ENCODE measurements around the gene RPL28. TPM values are rescaled to one million over a fixed set of nuclear protein-coding genes. Genes with fewer than 3 reads are reported as not detected.
A peak's percentile ranks its signal among the peaks of the same experiment; 100 is the strongest.

The RPL28 gene
- total RNA-seq, 1 donor from 2014 or later = 1,790 TPM

DNA sequence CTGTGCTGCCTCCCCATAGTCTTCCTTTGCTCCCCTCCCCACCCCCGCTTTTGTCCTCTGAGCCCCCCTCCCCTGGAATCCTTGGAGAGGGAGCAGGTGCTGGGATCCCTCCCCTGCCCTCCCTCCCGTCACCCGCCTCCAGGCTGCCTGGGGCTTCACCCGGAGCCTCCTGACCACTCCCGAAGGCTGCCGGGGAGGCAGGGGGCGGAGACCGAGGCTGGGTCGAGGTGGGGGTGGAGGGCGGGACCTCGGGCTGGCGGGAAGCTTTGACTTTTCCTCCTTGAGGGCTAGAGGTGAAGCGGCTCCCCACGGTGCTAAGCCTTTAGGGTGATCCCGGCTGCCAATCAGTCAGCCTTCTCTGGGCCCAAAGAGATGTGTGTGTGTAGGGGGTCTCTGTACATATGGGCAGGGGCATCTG is 44.6 kb upstream of the RPL28 start:
- no peak for DNase-seq (ENCODE audit: low spot score in 2 of 2, unreplicated experiment in 2 of 2)
- Mint-ChIP-seq H3K9me3 (no peaks in the 10 kb centered on the region), H3K27me3 (ENCODE audit: low read depth) (no peaks in the 10 kb centered on the region), H3K4me1 (peaks cover 24% of the 10 kb centered on the region), H3K4me3 (peak overlapping the region; percentile 86), H3K36me3 (peaks cover 19% of the 10 kb centered on the region), H3K27ac (peak overlapping the region; percentile 91)
- TF ChIP-seq, protein P1, sequence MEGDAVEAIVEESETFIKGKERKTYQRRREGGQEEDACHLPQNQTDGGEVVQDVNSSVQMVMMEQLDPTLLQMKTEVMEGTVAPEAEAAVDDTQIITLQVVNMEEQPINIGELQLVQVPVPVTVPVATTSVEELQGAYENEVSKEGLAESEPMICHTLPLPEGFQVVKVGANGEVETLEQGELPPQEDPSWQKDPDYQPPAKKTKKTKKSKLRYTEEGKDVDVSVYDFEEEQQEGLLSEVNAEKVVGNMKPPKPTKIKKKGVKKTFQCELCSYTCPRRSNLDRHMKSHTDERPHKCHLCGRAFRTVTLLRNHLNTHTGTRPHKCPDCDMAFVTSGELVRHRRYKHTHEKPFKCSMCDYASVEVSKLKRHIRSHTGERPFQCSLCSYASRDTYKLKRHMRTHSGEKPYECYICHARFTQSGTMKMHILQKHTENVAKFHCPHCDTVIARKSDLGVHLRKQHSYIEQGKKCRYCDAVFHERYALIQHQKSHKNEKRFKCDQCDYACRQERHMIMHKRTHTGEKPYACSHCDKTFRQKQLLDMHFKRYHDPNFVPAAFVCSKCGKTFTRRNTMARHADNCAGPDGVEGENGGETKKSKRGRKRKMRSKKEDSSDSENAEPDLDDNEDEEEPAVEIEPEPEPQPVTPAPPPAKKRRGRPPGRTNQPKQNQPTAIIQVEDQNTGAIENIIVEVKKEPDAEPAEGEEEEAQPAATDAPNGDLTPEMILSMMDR (IDR thresholded peaks at IDR 0.05; ENCODE audit: unreplicated experiment) = no peak

DNA sequence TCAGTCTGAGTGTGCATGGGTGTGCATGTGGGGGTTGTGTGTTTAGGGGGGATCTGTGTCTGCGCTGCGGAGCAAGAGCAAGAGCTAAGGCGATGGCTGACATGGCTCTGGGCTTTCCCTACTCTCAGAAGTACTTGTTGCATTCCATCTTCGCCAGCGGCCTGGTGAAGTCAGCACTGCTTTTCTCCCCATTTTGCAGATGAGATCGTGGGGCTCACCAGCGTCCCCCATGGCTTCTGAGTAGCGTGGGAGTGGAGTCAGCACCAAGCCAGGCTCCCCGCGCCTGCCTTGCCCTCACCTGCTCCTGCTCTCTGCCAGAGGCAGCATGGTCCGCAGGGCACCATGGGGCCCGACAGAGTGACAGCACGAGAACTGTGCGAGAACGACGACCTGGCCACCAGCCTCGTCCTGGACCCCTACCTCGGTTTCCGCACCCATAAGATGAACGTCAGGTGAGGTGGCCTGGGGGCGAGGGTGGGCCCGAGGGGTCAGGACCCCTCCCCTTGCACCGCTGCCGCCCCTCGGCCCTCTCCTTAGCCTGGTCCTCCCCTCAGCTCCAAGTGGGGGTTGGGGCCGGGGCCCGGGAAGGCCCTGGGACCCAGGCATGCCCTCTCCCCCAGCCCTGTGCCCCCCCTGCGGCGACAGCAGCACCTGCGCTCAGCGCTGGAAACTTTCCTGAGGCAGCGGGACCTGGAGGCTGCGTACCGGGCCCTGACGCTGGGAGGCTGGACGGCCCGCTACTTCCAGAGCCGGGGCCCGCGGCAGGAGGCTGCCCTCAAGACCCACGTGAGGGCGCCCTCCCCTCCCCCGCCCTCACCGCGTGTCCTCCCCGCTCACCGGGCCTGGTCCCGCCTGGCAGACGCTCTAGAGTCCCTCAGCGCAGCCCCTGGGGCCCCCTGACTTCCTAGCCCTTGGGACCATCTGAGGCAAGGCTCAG is 43.9 kb upstream of the RPL28 start:
- Mint-ChIP-seq H3K36me3 (peaks cover 19% of the 10 kb centered on the region), H3K27ac (peak overlapping the region; percentile 63), H3K4me1 (peaks cover 24% of the 10 kb centered on the region), H3K9me3 (no peaks in the 10 kb centered on the region), H3K4me3 (peak overlapping the region; percentile 68), H3K27me3 (ENCODE audit: low read depth) (no peaks in the 10 kb centered on the region)
- no peak for DNase-seq (ENCODE audit: low spot score in 2 of 2, unreplicated experiment in 2 of 2)
- TF ChIP-seq, protein P1 (IDR thresholded peaks at IDR 0.05; ENCODE audit: unreplicated experiment) = no peak

- Mint-ChIP-seq H3K4me3 (no peak overlapping the region), H3K27me3 (ENCODE audit: low read depth) (no peaks in the 10 kb centered on the region), H3K27ac (no peak overlapping the region), H3K9me3 (no peaks in the 10 kb centered on the region), H3K4me1 (peaks cover 33% of the 10 kb centered on the region), H3K36me3 (peaks cover 19% of the 10 kb centered on the region)
- TF ChIP-seq, protein P1 (IDR thresholded peaks at IDR 0.05; ENCODE audit: unreplicated experiment) = no peak
- no peak for DNase-seq (ENCODE audit: low spot score in 2 of 2, unreplicated experiment in 2 of 2)
Observed at GRCh38 chr19:55344444-55344843, 41.3 kb upstream of the RPL28 start.

DNA sequence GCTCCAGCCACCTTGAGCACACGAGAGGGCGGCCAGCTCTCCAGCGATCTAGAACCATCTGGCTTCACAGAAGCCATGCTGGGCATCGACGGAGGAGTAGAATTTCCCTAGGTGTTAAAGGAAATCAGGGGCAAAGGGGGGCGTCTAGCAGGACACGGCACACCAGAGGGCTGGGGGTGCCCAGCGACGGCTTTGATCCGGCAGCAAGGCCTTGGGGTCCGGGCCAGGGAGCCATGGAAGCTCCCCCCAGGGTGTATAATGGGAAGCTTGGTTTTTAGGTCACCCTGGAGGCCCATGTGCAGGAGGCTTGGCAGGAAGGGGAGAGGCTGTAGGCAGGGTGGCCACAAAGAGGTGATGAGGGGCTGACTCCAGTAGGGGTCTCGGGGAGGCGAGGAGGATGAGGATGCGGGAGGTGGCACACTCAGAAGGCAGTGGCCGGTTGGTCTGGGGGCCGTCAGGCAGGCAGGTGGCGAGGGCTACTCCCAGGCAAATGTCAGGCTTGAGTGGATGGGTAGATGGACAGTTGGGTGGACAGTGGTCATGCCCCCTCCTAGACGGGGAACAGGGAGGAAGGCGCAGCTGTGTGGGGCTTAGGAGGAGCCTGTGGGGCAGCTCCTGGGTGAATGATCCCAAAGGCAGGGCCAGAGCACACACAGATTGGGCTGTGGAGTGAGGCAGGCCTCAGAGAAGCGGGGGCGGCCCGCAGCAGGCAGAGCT is 40.5 kb upstream of the RPL28 start:
- no peaks in the 10 kb centered on the region for H3K27me3 Mint-ChIP-seq (ENCODE audit: low read depth)
- H3K9me3 Mint-ChIP-seq = no peaks in the 10 kb centered on the region
- DNase-seq (ENCODE audit: low spot score in 2 of 2, unreplicated experiment in 2 of 2) = no peak
- H3K4me3 Mint-ChIP-seq = no peak overlapping the region
- H3K4me1 Mint-ChIP-seq = peaks cover 31% of the 10 kb centered on the region
- no peak overlapping the region for H3K27ac Mint-ChIP-seq
- H3K36me3 Mint-ChIP-seq = peaks cover 19% of the 10 kb centered on the region
- TF ChIP-seq, protein P1 (IDR thresholded peaks at IDR 0.05; ENCODE audit: unreplicated experiment) = no peak

DNA sequence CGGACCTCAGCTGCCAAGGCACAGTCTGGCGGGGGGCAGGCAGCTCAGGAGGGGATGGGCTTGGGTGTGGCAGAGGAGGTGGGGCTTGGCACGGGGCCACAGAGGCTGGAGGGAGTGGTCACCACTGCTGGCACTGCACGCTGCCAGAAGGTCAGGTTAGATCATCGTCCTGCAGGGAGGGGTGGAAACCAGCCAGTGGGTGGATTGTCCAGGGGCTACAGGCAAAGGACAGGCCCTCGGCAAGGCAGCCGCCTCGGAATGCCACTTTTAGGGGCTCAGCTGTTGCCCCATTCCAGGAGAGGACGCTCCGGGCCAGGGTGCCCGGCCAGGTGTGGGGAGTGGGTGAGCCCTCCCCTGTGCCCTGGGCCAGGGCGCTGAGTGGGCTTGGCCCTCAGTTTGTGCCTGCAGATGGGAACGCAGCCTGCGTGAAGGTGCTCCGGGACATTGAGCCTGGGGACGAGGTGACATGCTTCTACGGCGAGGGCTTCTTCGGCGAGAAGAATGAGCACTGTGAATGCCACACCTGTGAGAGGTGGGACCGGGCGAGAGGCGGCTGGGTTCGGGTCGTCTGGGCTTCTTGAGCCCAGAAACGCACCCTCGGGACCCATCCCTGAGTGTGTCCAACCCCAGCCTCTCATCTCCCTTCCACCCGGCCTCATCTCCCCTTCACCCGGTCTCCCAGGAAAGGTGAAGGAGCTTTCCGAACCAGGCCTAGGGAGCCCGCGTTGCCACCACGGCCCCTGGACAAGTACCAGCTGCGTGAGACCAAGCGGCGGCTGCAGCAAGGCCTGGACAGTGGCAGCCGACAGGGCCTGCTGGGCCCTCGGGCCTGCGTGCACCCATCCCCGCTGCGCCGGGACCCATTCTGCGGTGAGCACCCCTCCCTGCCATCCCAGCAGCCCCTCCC is 39.7 kb upstream of the RPL28 start:
- peaks cover 28% of the 10 kb centered on the region for H3K4me1 Mint-ChIP-seq
- TF ChIP-seq, protein P1 (IDR thresholded peaks at IDR 0.05; ENCODE audit: unreplicated experiment) = no peak
- H3K27me3 Mint-ChIP-seq (ENCODE audit: low read depth) = peaks cover 3% of the 10 kb centered on the region
- no peak overlapping the region for H3K27ac Mint-ChIP-seq
- H3K4me3 Mint-ChIP-seq = no peak overlapping the region
- H3K36me3 Mint-ChIP-seq = peaks cover 19% of the 10 kb centered on the region
- no peak for DNase-seq (ENCODE audit: low spot score in 2 of 2, unreplicated experiment in 2 of 2)
- H3K9me3 Mint-ChIP-seq = no peaks in the 10 kb centered on the region
